RWPE2 (cell line): ENCODE results near the gene TSSK6.

Experiments used
- ATAC-seq: fragments of 200-7000 bp; cut with Tn5 transposase; 3 replicates; pipeline ENCODE4 v1.9.1; 2021; ENCODE audit warnings: low read depth
- DNase-seq: peaks from one replicate; pipeline ENCODE4 v3.0.0-alpha.2; 2020; ENCODE audit warnings: low spot score
- H3K27ac ChIP-seq: fragments of 450-650 bp; 2 replicates; pipeline ENCODE4 v1.5.1; 2017; ENCODE audit warnings: mild to moderate bottlenecking; ENCODE audit not compliant: poor library complexity, severe bottlenecking
- H3K27me3 ChIP-seq: fragments of 250-450 bp; sonication (Bioruptor Pico); 2 replicates; pipeline ENCODE4 v1.5.1; 2021; ENCODE audit warnings: mild to moderate bottlenecking, moderate library complexity; ENCODE audit not compliant: insufficient read depth, poor library complexity, severe bottlenecking
- H3K36me3 ChIP-seq: fragments of 250-450 bp; sonication (Bioruptor Pico); 2 replicates; pipeline ENCODE4 v1.5.1; 2020; ENCODE audit warnings: low read depth, mild to moderate bottlenecking, moderate library complexity
- H3K4me1 ChIP-seq: fragments of 250-450 bp; sonication (Bioruptor Pico); 2 replicates; pipeline ENCODE4 v1.5.1; 2021; ENCODE audit warnings: mild to moderate bottlenecking, moderate library complexity; ENCODE audit not compliant: insufficient read depth, poor library complexity, severe bottlenecking
- H3K4me3 ChIP-seq: fragments of 250-450 bp; sonication (Bioruptor Pico); 2 replicates; pipeline ENCODE4 v1.5.1; 2021; ENCODE audit warnings: mild to moderate bottlenecking, moderate library complexity; ENCODE audit not compliant: severe bottlenecking
- H3K9me3 ChIP-seq: fragments of 250-450 bp; sonication (Bioruptor Pico); 2 replicates; pipeline ENCODE4 v1.5.1; 2021; ENCODE audit warnings: mild to moderate bottlenecking, moderate library complexity; ENCODE audit not compliant: severe bottlenecking
- TF ChIP-seq, protein P1 (sequence below): fragments of 450-650 bp; IDR thresholded peaks from one replicate; pipeline ENCODE4 v1.5.1; 2017; ENCODE audit warnings: mild to moderate bottlenecking, moderate library complexity; ENCODE audit not compliant: poor library complexity, severe bottlenecking

TSSK6 gene

GRCh38 chr19:19524053-19524452, 8.7 kb upstream of the TSSK6 start:
- Histone ChIP-seq H3K4me3 (no peak overlapping the region), H3K27me3 (no peaks in the 10 kb centered on the region), H3K4me1 (no peaks in the 10 kb centered on the region), H3K36me3 (peaks cover 35% of the 10 kb centered on the region), H3K9me3 (no peaks in the 10 kb centered on the region), H3K27ac (no peak overlapping the region)
- TF ChIP-seq, protein P1, sequence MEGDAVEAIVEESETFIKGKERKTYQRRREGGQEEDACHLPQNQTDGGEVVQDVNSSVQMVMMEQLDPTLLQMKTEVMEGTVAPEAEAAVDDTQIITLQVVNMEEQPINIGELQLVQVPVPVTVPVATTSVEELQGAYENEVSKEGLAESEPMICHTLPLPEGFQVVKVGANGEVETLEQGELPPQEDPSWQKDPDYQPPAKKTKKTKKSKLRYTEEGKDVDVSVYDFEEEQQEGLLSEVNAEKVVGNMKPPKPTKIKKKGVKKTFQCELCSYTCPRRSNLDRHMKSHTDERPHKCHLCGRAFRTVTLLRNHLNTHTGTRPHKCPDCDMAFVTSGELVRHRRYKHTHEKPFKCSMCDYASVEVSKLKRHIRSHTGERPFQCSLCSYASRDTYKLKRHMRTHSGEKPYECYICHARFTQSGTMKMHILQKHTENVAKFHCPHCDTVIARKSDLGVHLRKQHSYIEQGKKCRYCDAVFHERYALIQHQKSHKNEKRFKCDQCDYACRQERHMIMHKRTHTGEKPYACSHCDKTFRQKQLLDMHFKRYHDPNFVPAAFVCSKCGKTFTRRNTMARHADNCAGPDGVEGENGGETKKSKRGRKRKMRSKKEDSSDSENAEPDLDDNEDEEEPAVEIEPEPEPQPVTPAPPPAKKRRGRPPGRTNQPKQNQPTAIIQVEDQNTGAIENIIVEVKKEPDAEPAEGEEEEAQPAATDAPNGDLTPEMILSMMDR, result no peak
- DNase-seq (no peak), ATAC-seq (no peak)

GRCh38 chr19:19523177-19523576, 7.8 kb upstream of the TSSK6 start:
- ATAC-seq, result no peak

DNA sequence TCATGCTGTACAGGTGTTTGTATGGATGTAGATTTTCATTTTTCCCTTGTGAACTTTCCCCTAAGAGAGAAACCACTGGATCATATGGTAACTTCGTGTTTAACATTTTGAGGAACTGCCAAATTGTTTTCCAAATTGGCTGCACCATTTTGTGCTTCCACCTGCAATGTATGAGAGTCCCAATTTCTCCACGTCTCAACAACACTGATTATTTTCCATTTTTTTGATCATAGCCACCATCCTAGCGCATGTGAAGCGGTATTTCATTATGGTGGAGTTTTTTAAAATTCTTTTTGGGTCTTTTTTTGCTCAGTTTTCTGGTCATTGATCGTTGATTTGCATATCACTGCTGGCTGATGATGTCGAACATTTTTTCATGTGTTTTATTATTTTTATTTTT, 5.6 kb upstream of the TSSK6 start:
- H3K4me3 ChIP-seq, result no peak overlapping the region
- H3K9me3 ChIP-seq, result no peaks in the 10 kb centered on the region
- no peaks in the 10 kb centered on the region for H3K27me3 ChIP-seq
- no peak overlapping the region for H3K27ac ChIP-seq
- TF ChIP-seq, protein P1, result no peak
- DNase-seq, result no peak
- peaks cover 32% of the 10 kb centered on the region for H3K36me3 ChIP-seq
- H3K4me1 ChIP-seq, result no peaks in the 10 kb centered on the region
- ATAC-seq, result no peak

More at GRCh38 chr19:19523177-19523576, 7.8 kb upstream of the TSSK6 start:
- no peak for DNase-seq
- Histone ChIP-seq H3K4me3 (no peak overlapping the region), H3K4me1 (no peaks in the 10 kb centered on the region), H3K27me3 (no peaks in the 10 kb centered on the region), H3K36me3 (peaks cover 35% of the 10 kb centered on the region), H3K9me3 (no peaks in the 10 kb centered on the region), H3K27ac (no peak overlapping the region)
- TF ChIP-seq, protein P1, result no peak

GRCh38 chr19:19517235-19517619, 1.9 kb upstream of the TSSK6 start:
- ATAC-seq, result no peak
- Histone ChIP-seq H3K9me3 (peaks cover 2% of the 10 kb centered on the region), H3K36me3 (peaks cover 26% of the 10 kb centered on the region), H3K27me3 (no peaks in the 10 kb centered on the region), H3K4me3 (peak overlapping the region; percentile 64), H3K4me1 (no peaks in the 10 kb centered on the region), H3K27ac (no peak overlapping the region)
- TF ChIP-seq, protein P1, result no peak
- DNase-seq, result no peak

DNA sequence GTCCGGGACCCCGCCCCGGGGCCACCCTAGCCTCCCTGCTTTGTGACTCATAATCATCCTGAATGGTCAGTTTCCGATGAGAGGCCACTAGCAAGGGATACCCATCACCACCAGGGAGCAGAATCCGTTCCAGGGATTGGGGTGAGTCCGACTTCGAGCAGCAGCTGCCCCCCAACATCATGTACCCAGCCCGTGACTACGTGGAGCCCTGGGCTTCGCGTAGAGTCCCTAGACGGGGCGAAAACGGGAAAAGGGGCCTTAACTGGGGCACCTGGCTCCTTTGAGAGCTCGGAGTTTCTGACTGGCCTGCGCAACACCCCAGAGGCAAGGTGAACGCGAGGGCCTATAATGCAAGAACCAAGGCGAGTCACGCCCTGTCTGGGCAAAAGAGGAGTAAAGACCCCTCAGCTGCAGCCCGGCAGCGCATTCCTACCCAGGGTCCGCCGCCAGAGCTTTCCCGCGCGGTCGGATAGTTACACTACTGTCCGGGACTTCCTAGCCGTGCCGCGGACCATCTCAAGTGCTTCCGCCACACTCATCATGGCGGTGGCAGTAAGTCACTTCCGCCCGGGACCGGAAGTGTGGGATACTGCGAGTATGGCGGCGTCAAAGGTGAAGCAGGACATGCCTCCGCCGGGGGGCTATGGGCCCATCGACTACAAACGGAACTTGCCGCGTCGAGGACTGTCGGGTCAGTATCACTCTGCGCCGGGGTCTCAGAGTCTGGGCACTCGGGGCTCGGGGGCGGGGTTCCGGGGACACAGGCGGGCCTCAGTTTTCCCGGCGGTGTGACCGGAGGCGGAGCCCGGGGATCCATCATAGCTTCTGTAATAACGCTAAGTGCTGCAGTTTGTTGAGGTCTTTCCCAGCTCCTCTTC, 533 bp upstream of the TSSK6 start, which contains the start of gene NDUFA13:
Gene NDUFA13, plus strand, starts transcription at position 584 of the 878 bp plus-strand sequence. Its CDS starts 14 bp downstream, at position 598.
- peaks cover 2% of the 10 kb centered on the region for H3K9me3 ChIP-seq
- no peaks in the 10 kb centered on the region for H3K4me1 ChIP-seq
- DNase-seq, result peak; percentile 86
- peak; percentile 87 for ATAC-seq
- H3K36me3 ChIP-seq, result peaks cover 18% of the 10 kb centered on the region
- TF ChIP-seq, protein P1, result peak; percentile 34
- H3K27ac ChIP-seq, result peak within 1 kb of the TSS; percentile 50
- H3K4me3 ChIP-seq, result peak within 1 kb of the TSS; percentile 64
- H3K27me3 ChIP-seq, result no peaks in the 10 kb centered on the region
